Keratinocyte (primary cell): ENCODE measurements around the gene PTGES2. TPM values are rescaled to one million over a fixed set of nuclear protein-coding genes. Genes with fewer than 3 reads are reported as not detected.

Source experiments
- DNase-seq: peaks from one replicate; pipeline ENCODE4 v3.0.0-alpha.2; 2011; ENCODE audit warnings: low read depth, missing footprints, low spot score
- FAIRE-seq: peaks from 2 replicates; lab custom pipeline; 2011; peaks lifted over from hg19 to GRCh38; lab: Jason Lieb, UNC
- H2AFZ ChIP-seq: 2 replicates; pipeline ENCODE4 v1.6.0; 2012; ENCODE audit warnings: low read length, control low read depth, inconsistent platforms; ENCODE audit not compliant: control insufficient read depth
- H3K27ac ChIP-seq: 2 replicates; pipeline ENCODE4 v1.5.1; 2011; ENCODE audit warnings: low read length; ENCODE audit not compliant: control insufficient read depth, insufficient read depth
- H3K27me3 ChIP-seq: 3 replicates; pipeline ENCODE4 v1.6.0; 2011; ENCODE audit warnings: low read length; ENCODE audit not compliant: control insufficient read depth, insufficient read depth; ENCODE audit errors: extremely low read depth
- H3K36me3 ChIP-seq, 2 experiments: 2 replicates in 1 of 2; 3 replicates in 1 of 2; pipeline ENCODE4 v1.5.1; 2011; ENCODE audit warnings: low read length in 2 of 2, mild to moderate bottlenecking in 1 of 2; ENCODE audit not compliant: control insufficient read depth in 2 of 2, insufficient read depth in 2 of 2; ENCODE audit errors: extremely low read depth in 1 of 2
- H3K4me1 ChIP-seq: 3 replicates; pipeline ENCODE4 v1.5.1; 2011; ENCODE audit warnings: low read length; ENCODE audit not compliant: control insufficient read depth, insufficient read depth; ENCODE audit errors: extremely low read depth
- H3K4me2 ChIP-seq: 3 replicates; pipeline ENCODE4 v1.6.0; 2011; ENCODE audit warnings: low read depth, low read length; ENCODE audit not compliant: control insufficient read depth, insufficient read depth; ENCODE audit errors: extremely low read depth
- H3K4me3 ChIP-seq, 3 experiments: fragments of 200-600 bp in 1 of 3; sonication (generic) in 1 of 3; 2 replicates in 2 of 3; 3 replicates in 1 of 3; pipeline ENCODE4 v1.5.1; 2011 to 2016; ENCODE audit warnings: low read length in 3 of 3, mild to moderate bottlenecking in 3 of 3, control low read depth in 2 of 3, inconsistent platforms in 1 of 3, low read depth in 1 of 3, mixed read lengths in 1 of 3, mixed run types in 1 of 3, moderate library complexity in 1 of 3; ENCODE audit not compliant: control insufficient read depth in 2 of 3, insufficient read depth in 2 of 3; ENCODE audit errors: extremely low read depth in 1 of 3
- H3K79me2 ChIP-seq: 2 replicates; pipeline ENCODE4 v1.6.0; 2012; ENCODE audit warnings: low read length; ENCODE audit not compliant: control insufficient read depth, insufficient read depth
- H3K9ac ChIP-seq: 3 replicates; pipeline ENCODE4 v1.6.0; 2011; ENCODE audit warnings: low read length; ENCODE audit not compliant: control insufficient read depth, insufficient read depth; ENCODE audit errors: extremely low read depth
- H3K9me1 ChIP-seq: 3 replicates; pipeline ENCODE4 v1.6.0; 2011; ENCODE audit warnings: low read length; ENCODE audit not compliant: control insufficient read depth, insufficient read depth; ENCODE audit errors: extremely low read depth
- H3K9me3 ChIP-seq: 2 replicates; pipeline ENCODE4 v1.5.1; 2012; ENCODE audit warnings: low read depth, low read length; ENCODE audit not compliant: control insufficient read depth
- H4K20me1 ChIP-seq: 3 replicates; pipeline ENCODE4 v1.6.0; 2011; ENCODE audit warnings: low read length; ENCODE audit not compliant: control insufficient read depth, insufficient read depth; ENCODE audit errors: extremely low read depth
- EZH2 ChIP-seq: IDR thresholded peaks from one replicate; pipeline ENCODE4 v1.6.1; 2012; ENCODE audit warnings: inconsistent platforms, mild to moderate bottlenecking, low read length, moderate library complexity
- dilution Hi-C: fragments of 300-500 bp; cut with MboI; formaldehyde crosslinking; loops from one replicate; pipeline ENCODE4 v1.7.0; 2020; ENCODE audit warnings: low sequenced_read_pairs; ENCODE audit not compliant: extremely low pct_ligation_motif_present
- polyA plus RNA-seq, 5 experiments: library from polyadenylated mRNA; depleted of rRNA in 3 of 5; stranded (reverse) in 3 of 5; stranded (forward) in 1 of 5; unstranded in 1 of 5; fragments of >200 nt; gene quantifications; 1 replicate in 1 of 5; 2 replicates in 3 of 5; 3 replicates in 1 of 5; pipeline versions ENCODE4 v1.2.1 to v1.2.3, GENCODE V29; 2011 to 2012; ENCODE audit warnings: missing spikeins in 2 of 5, low read depth in 1 of 5, low replicate concordance in 1 of 5
- TF ChIP-seq, protein P1 (sequence below), 3 experiments: IDR thresholded peaks in 1 of 3; conservative IDR thresholded peaks in 1 of 3; optimal IDR thresholded peaks in 1 of 3; 2 replicates in 2 of 3; 3 replicates in 1 of 3; pipeline versions ENCODE3 to v1.5.1; 2011; ENCODE audit warnings: low read length in 3 of 3, mild to moderate bottlenecking in 3 of 3, moderate library complexity in 2 of 3, control low read depth in 1 of 3, inconsistent platforms in 1 of 3; ENCODE audit not compliant: insufficient read depth in 2 of 3; ENCODE audit errors: extremely low read depth in 1 of 3

PTGES2 gene
- polyA plus RNA-seq, 1 donor (not counting 4 experiments of a cell fraction or from before 2014, with no cell fraction given) = 68.7 TPM

GRCh38 chr9:128094950-128095544 lies 32.5 kb downstream of the PTGES2 start:
- no peak overlapping the region for H3K4me3 ChIP-seq
- H3K9ac ChIP-seq = peak overlapping the region; percentile 22
- H2AFZ ChIP-seq = no peak overlapping the region
- peaks cover 5% of the 10 kb centered on the region for H4K20me1 ChIP-seq
- no peaks in the 10 kb centered on the region for H3K9me1 ChIP-seq
- dilution Hi-C loops = no loop called here
- peak overlapping the region; percentile 54 for H3K4me2 ChIP-seq
- peaks cover 37% of the 10 kb centered on the region for H3K4me1 ChIP-seq
- H3K9me3 ChIP-seq = no peaks in the 10 kb centered on the region
- peak overlapping the region; percentile 58 for H3K27ac ChIP-seq
- no peak for FAIRE-seq
- H3K27me3 ChIP-seq = no peaks in the 10 kb centered on the region
- no peak for DNase-seq
- TF ChIP-seq, protein P1, sequence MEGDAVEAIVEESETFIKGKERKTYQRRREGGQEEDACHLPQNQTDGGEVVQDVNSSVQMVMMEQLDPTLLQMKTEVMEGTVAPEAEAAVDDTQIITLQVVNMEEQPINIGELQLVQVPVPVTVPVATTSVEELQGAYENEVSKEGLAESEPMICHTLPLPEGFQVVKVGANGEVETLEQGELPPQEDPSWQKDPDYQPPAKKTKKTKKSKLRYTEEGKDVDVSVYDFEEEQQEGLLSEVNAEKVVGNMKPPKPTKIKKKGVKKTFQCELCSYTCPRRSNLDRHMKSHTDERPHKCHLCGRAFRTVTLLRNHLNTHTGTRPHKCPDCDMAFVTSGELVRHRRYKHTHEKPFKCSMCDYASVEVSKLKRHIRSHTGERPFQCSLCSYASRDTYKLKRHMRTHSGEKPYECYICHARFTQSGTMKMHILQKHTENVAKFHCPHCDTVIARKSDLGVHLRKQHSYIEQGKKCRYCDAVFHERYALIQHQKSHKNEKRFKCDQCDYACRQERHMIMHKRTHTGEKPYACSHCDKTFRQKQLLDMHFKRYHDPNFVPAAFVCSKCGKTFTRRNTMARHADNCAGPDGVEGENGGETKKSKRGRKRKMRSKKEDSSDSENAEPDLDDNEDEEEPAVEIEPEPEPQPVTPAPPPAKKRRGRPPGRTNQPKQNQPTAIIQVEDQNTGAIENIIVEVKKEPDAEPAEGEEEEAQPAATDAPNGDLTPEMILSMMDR (optimal IDR thresholded peaks at IDR 0.05 in 1 of 3, IDR thresholded peaks at IDR 0.05 in 1 of 3, conservative IDR thresholded peaks at IDR 0.05 in 1 of 3; ENCODE audit: extremely low read depth in 1 of 3, insufficient read depth in 2 of 3, low read length in 3 of 3) = no peak
- TF ChIP-seq EZH2 = no peak
- H3K79me2 ChIP-seq = peaks cover 29% of the 10 kb centered on the region
- peaks cover 0 to 2% of the 10 kb centered on the region in 2 experiments for H3K36me3 ChIP-seq

DNA sequence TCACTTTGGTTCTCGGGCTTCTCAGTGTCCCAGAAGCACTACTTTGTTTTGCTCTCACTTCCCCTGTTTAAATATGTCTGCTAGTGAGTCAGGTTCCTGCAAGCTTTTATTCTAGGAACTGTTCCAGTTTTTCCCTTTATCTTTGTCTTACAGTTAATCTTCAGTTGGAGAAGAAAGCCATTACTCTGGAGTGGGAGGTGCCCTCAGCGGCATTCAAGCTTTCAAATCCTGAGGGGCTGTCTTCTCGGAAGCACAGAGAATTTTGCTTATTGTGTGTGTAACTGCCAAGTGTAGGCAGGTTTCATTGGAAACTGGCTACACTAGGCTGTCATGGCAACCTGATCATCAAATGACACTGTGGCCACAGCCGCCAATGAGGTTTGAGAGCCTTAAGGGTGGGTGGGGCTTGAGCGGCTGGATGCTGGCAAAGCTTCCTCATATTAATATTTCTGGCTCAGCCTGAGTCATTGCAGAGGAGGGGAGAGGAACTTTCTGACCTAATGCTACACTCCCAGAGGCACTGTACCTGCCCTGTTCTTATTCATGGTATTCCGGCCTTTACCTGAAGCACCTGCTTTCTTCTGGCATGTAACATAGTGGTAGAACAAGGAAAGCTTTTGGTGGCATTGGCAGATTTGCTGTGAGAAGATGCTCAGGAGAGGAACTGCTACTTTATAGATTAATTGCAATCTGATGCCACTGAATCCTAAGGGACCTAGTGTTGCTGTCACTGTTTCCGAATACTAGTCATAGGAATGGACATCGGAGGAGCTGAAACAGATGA lies 33.2 kb downstream of the PTGES2 start:
- Histone ChIP-seq H2AFZ (peak overlapping the region; percentile 30), H3K9ac (peak overlapping the region; percentile 76), H3K4me2 (peak overlapping the region; percentile 95), H3K36me3 (peaks cover 0 to 2% of the 10 kb centered on the region in 2 experiments), H3K9me1 (no peaks in the 10 kb centered on the region), H3K4me1 (peaks cover 30% of the 10 kb centered on the region), H3K79me2 (peaks cover 22% of the 10 kb centered on the region), H3K27ac (peak overlapping the region; percentile 95), H3K9me3 (no peaks in the 10 kb centered on the region), H3K4me3 (peak overlapping the region in 2 of 3 experiments; percentile 45 to 64), H3K27me3 (no peaks in the 10 kb centered on the region), H4K20me1 (peaks cover 5% of the 10 kb centered on the region)
- dilution Hi-C loops = no loop called here
- TF ChIP-seq, protein P1 (optimal IDR thresholded peaks at IDR 0.05 in 1 of 3, IDR thresholded peaks at IDR 0.05 in 1 of 3, conservative IDR thresholded peaks at IDR 0.05 in 1 of 3; ENCODE audit: extremely low read depth in 1 of 3, insufficient read depth in 2 of 3, low read length in 3 of 3) = no peak
- TF ChIP-seq EZH2 = no peak
- DNase-seq = peak; percentile 86
- FAIRE-seq = peak; percentile 64
